ENCODE measurements around the gene FARS2. TPM values are rescaled to one million over a fixed set of nuclear protein-coding genes. Genes with fewer than 3 reads are reported as not detected.

Gene FARS2
- total RNA-seq, 1 experiment from 2014 or later, result 15.0 TPM

DNA sequence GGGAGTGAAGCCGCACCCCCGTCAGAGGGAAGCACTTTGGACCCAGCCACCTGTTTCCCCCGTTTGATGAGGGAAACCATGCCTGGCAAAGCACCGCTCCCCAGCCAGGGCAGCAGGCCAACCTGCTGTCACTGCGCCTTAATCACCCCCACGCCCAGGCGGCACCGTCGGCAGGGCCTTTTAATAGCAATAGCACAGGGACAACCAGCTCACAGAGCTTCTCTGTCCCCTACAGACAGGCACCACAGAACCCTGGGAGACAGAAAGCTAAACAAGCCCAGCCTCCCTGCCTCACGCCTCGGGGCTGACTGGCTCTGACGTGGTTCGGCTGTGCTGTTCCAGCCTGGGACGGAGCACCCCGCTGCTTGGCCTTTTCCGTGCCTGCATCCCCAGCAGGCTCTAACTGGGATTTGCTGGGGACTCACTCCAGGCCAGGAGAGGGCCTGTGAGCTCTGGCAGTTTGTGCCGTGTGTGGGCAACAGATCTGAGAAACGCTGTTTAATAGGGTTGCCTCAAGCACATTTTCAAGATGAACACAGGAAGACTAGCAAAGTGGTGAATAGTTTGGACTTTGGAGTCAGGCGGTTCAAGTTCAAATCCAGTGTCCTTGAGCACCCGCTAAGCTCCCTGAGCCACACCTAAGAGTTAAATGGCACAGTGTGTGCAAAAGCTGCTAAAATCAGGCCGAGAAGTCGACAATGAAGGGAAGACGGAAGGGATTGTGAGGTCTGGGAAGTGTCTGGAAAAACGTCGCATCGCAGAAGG lies 521.7 kb downstream of the FARS2 start (continued):
- TF ChIP-seq, protein P1, sequence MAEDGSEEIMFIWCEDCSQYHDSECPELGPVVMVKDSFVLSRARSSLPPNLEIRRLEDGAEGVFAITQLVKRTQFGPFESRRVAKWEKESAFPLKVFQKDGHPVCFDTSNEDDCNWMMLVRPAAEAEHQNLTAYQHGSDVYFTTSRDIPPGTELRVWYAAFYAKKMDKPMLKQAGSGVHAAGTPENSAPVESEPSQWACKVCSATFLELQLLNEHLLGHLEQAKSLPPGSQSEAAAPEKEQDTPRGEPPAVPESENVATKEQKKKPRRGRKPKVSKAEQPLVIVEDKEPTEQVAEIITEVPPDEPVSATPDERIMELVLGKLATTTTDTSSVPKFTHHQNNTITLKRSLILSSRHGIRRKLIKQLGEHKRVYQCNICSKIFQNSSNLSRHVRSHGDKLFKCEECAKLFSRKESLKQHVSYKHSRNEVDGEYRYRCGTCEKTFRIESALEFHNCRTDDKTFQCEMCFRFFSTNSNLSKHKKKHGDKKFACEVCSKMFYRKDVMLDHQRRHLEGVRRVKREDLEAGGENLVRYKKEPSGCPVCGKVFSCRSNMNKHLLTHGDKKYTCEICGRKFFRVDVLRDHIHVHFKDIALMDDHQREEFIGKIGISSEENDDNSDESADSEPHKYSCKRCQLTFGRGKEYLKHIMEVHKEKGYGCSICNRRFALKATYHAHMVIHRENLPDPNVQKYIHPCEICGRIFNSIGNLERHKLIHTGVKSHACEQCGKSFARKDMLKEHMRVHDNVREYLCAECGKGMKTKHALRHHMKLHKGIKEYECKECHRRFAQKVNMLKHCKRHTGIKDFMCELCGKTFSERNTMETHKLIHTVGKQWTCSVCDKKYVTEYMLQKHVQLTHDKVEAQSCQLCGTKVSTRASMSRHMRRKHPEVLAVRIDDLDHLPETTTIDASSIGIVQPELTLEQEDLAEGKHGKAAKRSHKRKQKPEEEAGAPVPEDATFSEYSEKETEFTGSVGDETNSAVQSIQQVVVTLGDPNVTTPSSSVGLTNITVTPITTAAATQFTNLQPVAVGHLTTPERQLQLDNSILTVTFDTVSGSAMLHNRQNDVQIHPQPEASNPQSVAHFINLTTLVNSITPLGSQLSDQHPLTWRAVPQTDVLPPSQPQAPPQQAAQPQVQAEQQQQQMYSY (CRISPR knock-in tag; IDR thresholded peaks at IDR 0.05), result no peak
- no peak for TF ChIP-seq NR3C1 (CRISPR knock-in tag; conservative IDR thresholded peaks at IDR 0.05; ENCODE audit: low read depth)

DNA sequence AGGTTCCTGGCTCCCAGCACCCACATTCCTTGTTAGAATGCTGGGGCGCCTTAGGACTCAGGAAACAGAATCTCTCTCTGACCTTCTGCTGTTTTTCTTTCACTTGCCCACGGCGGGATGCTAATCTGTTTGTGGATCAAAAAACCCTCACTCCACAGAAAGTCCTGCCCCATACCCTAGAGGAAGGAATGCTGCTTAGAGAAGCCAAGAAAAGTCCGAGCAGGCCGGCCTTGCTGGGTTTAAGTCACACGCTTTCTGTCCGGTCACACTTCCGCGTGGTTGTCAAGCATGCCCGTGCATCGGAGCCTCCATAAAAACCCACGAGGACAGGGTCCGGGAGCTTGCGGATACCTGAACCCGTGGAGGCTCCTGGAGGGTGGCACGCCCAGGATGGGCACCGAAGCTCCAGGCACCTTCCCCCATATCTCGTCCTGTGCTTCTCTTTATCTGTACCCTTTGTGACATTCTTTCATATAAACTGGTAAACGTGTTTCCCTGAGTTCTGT lies 522.3 kb downstream of the FARS2 start:
- Mint-ChIP-seq H3K27ac (no peak overlapping the region), H3K27me3 (ENCODE audit: low read depth) (no peaks in the 10 kb centered on the region; the same call in none of the 2 replicates), H3K4me1 (peaks cover 43% of the 10 kb centered on the region), H3K4me3 (no peak overlapping the region), H3K36me3 (no peaks in the 10 kb centered on the region), H3K9me3 (0 out of 2 replicates have a peak, but pooled peaks cover 9% of the 10 kb centered on the region)
- TF ChIP-seq SP1 (CRISPR knock-in tag; conservative IDR thresholded peaks at IDR 0.05), result no peak
- no peak for TF ChIP-seq ZNF219 (CRISPR knock-in tag; IDR thresholded peaks at IDR 0.05; ENCODE audit: borderline replicate concordance)
- no peak for TF ChIP-seq EMX1 (CRISPR knock-in tag; IDR thresholded peaks at IDR 0.05)
- TF ChIP-seq, protein P2, sequence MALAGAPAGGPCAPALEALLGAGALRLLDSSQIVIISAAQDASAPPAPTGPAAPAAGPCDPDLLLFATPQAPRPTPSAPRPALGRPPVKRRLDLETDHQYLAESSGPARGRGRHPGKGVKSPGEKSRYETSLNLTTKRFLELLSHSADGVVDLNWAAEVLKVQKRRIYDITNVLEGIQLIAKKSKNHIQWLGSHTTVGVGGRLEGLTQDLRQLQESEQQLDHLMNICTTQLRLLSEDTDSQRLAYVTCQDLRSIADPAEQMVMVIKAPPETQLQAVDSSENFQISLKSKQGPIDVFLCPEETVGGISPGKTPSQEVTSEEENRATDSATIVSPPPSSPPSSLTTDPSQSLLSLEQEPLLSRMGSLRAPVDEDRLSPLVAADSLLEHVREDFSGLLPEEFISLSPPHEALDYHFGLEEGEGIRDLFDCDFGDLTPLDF (CRISPR knock-in tag; IDR thresholded peaks at IDR 0.05), result no peak
- TF ChIP-seq, protein P3, sequence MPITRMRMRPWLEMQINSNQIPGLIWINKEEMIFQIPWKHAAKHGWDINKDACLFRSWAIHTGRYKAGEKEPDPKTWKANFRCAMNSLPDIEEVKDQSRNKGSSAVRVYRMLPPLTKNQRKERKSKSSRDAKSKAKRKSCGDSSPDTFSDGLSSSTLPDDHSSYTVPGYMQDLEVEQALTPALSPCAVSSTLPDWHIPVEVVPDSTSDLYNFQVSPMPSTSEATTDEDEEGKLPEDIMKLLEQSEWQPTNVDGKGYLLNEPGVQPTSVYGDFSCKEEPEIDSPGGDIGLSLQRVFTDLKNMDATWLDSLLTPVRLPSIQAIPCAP (CRISPR knock-in tag; IDR thresholded peaks at IDR 0.05), result no peak
- TF ChIP-seq ZNF416 (CRISPR knock-in tag; IDR thresholded peaks at IDR 0.05), result no peak
- TF ChIP-seq MXD4 (CRISPR knock-in tag; IDR thresholded peaks at IDR 0.05; ENCODE audit: borderline replicate concordance), result no peak
- TF ChIP-seq KAT7 (CRISPR knock-in tag; IDR thresholded peaks at IDR 0.05; ENCODE audit: borderline replicate concordance), result no peak
- TF ChIP-seq, protein P4, sequence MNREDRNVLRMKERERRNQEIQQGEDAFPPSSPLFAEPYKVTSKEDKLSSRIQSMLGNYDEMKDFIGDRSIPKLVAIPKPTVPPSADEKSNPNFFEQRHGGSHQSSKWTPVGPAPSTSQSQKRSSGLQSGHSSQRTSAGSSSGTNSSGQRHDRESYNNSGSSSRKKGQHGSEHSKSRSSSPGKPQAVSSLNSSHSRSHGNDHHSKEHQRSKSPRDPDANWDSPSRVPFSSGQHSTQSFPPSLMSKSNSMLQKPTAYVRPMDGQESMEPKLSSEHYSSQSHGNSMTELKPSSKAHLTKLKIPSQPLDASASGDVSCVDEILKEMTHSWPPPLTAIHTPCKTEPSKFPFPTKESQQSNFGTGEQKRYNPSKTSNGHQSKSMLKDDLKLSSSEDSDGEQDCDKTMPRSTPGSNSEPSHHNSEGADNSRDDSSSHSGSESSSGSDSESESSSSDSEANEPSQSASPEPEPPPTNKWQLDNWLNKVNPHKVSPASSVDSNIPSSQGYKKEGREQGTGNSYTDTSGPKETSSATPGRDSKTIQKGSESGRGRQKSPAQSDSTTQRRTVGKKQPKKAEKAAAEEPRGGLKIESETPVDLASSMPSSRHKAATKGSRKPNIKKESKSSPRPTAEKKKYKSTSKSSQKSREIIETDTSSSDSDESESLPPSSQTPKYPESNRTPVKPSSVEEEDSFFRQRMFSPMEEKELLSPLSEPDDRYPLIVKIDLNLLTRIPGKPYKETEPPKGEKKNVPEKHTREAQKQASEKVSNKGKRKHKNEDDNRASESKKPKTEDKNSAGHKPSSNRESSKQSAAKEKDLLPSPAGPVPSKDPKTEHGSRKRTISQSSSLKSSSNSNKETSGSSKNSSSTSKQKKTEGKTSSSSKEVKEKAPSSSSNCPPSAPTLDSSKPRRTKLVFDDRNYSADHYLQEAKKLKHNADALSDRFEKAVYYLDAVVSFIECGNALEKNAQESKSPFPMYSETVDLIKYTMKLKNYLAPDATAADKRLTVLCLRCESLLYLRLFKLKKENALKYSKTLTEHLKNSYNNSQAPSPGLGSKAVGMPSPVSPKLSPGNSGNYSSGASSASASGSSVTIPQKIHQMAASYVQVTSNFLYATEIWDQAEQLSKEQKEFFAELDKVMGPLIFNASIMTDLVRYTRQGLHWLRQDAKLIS (CRISPR knock-in tag; IDR thresholded peaks at IDR 0.05; ENCODE audit: borderline replicate concordance), result no peak
- TF ChIP-seq JUN (CRISPR knock-in tag; IDR thresholded peaks at IDR 0.05), result no peak
- TF ChIP-seq, protein P5, sequence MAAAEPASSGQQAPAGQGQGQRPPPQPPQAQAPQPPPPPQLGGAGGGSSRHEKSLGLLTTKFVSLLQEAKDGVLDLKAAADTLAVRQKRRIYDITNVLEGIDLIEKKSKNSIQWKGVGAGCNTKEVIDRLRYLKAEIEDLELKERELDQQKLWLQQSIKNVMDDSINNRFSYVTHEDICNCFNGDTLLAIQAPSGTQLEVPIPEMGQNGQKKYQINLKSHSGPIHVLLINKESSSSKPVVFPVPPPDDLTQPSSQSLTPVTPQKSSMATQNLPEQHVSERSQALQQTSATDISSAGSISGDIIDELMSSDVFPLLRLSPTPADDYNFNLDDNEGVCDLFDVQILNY (CRISPR knock-in tag; IDR thresholded peaks at IDR 0.05), result no peak
- TF ChIP-seq, protein P6, sequence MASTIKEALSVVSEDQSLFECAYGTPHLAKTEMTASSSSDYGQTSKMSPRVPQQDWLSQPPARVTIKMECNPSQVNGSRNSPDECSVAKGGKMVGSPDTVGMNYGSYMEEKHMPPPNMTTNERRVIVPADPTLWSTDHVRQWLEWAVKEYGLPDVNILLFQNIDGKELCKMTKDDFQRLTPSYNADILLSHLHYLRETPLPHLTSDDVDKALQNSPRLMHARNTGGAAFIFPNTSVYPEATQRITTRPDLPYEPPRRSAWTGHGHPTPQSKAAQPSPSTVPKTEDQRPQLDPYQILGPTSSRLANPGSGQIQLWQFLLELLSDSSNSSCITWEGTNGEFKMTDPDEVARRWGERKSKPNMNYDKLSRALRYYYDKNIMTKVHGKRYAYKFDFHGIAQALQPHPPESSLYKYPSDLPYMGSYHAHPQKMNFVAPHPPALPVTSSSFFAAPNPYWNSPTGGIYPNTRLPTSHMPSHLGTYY (CRISPR knock-in tag; IDR thresholded peaks at IDR 0.05), result no peak
- TF ChIP-seq GTF2I (CRISPR knock-in tag; conservative IDR thresholded peaks at IDR 0.05), result no peak
- TF ChIP-seq FOXP1 (CRISPR knock-in tag; IDR thresholded peaks at IDR 0.05; ENCODE audit: borderline replicate concordance), result no peak
- TF ChIP-seq, protein P7, sequence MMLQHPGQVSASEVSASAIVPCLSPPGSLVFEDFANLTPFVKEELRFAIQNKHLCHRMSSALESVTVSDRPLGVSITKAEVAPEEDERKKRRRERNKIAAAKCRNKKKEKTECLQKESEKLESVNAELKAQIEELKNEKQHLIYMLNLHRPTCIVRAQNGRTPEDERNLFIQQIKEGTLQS (CRISPR knock-in tag; conservative IDR thresholded peaks at IDR 0.05), result no peak
- ATAC-seq (no peak), DNase-seq (ENCODE audit: low spot score) (no peak)
- ChIA-PET POLR2A (no interaction called here), CTCF (interaction anchor here (0.9 kb wide), 1 partner anchor 215 kb away, joined by 3 read pairs; no protein-coding TSS in a partner anchor)

All from WTC11 (cell line).